Measurements from ENCODE around the gene ZNF296.

ZNF296 gene

GRCh38 chr19:45092747-45093678 lies 16.7 kb upstream of the ZNF296 start, which contains the start of gene PPP1R37:
Gene PPP1R37, plus strand, starts transcription at chr19:45093179. Its CDS starts 147 bp downstream, at chr19:45093326.
- TF ChIP-seq CTCF (IDR thresholded peaks at IDR 0.05), result no peak
- Histone ChIP-seq H3K4me3 (peak within 1 kb of the TSS; percentile 85), H3K27ac (peak within 1 kb of the TSS; percentile 69 to 89)
- DNase-seq (ENCODE audit: low spot score), result peak; percentile 95

GRCh38 chr19:45091031-45091923 lies 15.0 kb upstream of the ZNF296 start:
- Histone ChIP-seq H3K27ac (peak overlapping the region; percentile 69 to 89), H3K4me3 (peak overlapping the region; percentile 85)
- no peak for TF ChIP-seq CTCF (IDR thresholded peaks at IDR 0.05)
- peak; percentile 98 for DNase-seq (ENCODE audit: low spot score)

- no peak for DNase-seq (ENCODE audit: low spot score)
- Histone ChIP-seq H3K4me3 (peak overlapping the region; percentile 85), H3K27ac (peak overlapping the region; percentile 13 to 64)
- TF ChIP-seq CTCF (IDR thresholded peaks at IDR 0.05), result no peak
These were observed 14.3 kb upstream of the ZNF296 start for GRCh38 chr19:45090606-45091005.

- no peak for DNase-seq (ENCODE audit: low spot score)
- H3K27ac ChIP-seq, result no peak overlapping the region
- no peak for TF ChIP-seq CTCF (IDR thresholded peaks at IDR 0.05)
- H3K4me3 ChIP-seq, result no peak overlapping the region
These were observed 13.8 kb upstream of the ZNF296 start for GRCh38 chr19:45090034-45090433.

- Histone ChIP-seq H3K27ac (no peak overlapping the region), H3K4me3 (no peak overlapping the region)
- no peak for TF ChIP-seq CTCF (IDR thresholded peaks at IDR 0.05)
- no peak for DNase-seq (ENCODE audit: low spot score)
These were observed 11.3 kb upstream of the ZNF296 start for GRCh38 chr19:45087531-45087930.

GRCh38 chr19:45086480-45086879 lies 10.2 kb upstream of the ZNF296 start:
- H3K4me3 ChIP-seq, result no peak overlapping the region
- no peak overlapping the region for H3K27ac ChIP-seq
- no peak for TF ChIP-seq CTCF (IDR thresholded peaks at IDR 0.05)
- no peak for DNase-seq (ENCODE audit: low spot score)

Data from coronary artery (tissue), 2 donors.